NCI-H2029 (cell line): Measurements from ENCODE around the gene STRIP1.
A peak's percentile ranks its signal among the peaks of the same experiment; 100 is the strongest.

Experiments
- DNase-seq: peaks from one replicate; lab custom pipeline; 2025; lab: John Stamatoyannopoulos, UW

The STRIP1 gene

GRCh38 chr1:110034451-110035235, at the start of gene STRIP1:
STRIP1 (plus strand) TSS chr1:110034624; CDS start chr1:110034638, 14 bp downstream.
- peak; percentile 93 for DNase-seq

- DNase-seq: no peak
Observed at GRCh38 chr1:109985247-109986053, 49.0 kb upstream of the STRIP1 start.

- DNase-seq: no peak
Observed at GRCh38 chr1:109986054-109986444, 48.4 kb upstream of the STRIP1 start.

GRCh38 chr1:109988349-109988914, 46.0 kb upstream of the STRIP1 start:
- DNase-seq: no peak

- no peak for DNase-seq
Observed at GRCh38 chr1:109989506-109990301, 44.7 kb upstream of the STRIP1 start.

GRCh38 chr1:109990302-109990653, 44.1 kb upstream of the STRIP1 start:
- DNase-seq: no peak

GRCh38 chr1:109991400-109991925, 43.0 kb upstream of the STRIP1 start:
- DNase-seq: no peak

GRCh38 chr1:109993885-109994284, 40.5 kb upstream of the STRIP1 start:
- DNase-seq: no peak

- no peak for DNase-seq
Observed at GRCh38 chr1:109994654-109995053, 39.8 kb upstream of the STRIP1 start.

- no peak for DNase-seq
Observed at GRCh38 chr1:109995536-109995935, 38.9 kb upstream of the STRIP1 start.

GRCh38 chr1:109996476-109996875, 37.9 kb upstream of the STRIP1 start:
- DNase-seq: no peak

- no peak for DNase-seq
Observed at GRCh38 chr1:109997204-109997866, 37.1 kb upstream of the STRIP1 start.

- DNase-seq: no peak
Observed at GRCh38 chr1:109997867-109998229, 36.6 kb upstream of the STRIP1 start.

- DNase-seq: no peak
Observed at GRCh38 chr1:110002695-110003094, 31.7 kb upstream of the STRIP1 start.

GRCh38 chr1:110003747-110004428, 30.5 kb upstream of the STRIP1 start:
- DNase-seq: no peak

- DNase-seq: peak; percentile 75
Observed at GRCh38 chr1:110004583-110004982, 29.8 kb upstream of the STRIP1 start.

- no peak for DNase-seq
Observed at GRCh38 chr1:110005971-110006370, 28.5 kb upstream of the STRIP1 start.

- DNase-seq: no peak
Observed at GRCh38 chr1:110006516-110006915, 27.9 kb upstream of the STRIP1 start.

GRCh38 chr1:110007046-110007830, 27.2 kb upstream of the STRIP1 start:
- no peak for DNase-seq

- no peak for DNase-seq
Observed at GRCh38 chr1:110008971-110009565, 25.4 kb upstream of the STRIP1 start.
